AG09319 (cell line): ENCODE results near the gene RALGAPB.

Source experiments
- DNase-seq: peaks from one replicate; pipeline ENCODE4 v3.0.0-alpha.2; 2010; ENCODE audit warnings: low read depth; ENCODE audit errors: extremely low read depth
- TF ChIP-seq, protein P1 (sequence below): IDR thresholded peaks from 2 replicates; pipeline ENCODE4 v1.5.1; 2011; ENCODE audit warnings: low read depth, mild to moderate bottlenecking, inconsistent platforms, low read length, moderate library complexity

Gene RALGAPB

DNA sequence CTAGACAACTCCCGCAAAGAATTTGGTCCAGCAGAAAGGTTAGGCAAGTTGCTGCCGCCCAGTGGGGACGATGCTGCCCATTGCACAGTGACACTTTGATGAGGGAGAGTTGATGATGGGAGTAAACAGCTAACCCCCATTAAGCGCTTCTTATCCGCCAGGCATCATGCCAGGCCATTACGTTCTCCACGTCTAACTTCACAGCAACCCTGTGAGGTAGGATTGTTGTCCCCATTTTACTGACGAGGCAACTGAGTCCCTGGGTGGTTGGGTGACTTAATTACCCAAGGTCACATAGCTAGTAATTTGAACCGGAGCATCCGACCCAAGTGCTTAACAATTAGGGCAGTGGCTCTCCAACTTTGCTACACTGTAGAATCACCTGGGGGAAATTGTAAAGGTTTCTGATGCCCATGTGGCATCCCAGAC lies 738 bp downstream of the RALGAPB start:
- no peak for DNase-seq
- TF ChIP-seq, protein P1, sequence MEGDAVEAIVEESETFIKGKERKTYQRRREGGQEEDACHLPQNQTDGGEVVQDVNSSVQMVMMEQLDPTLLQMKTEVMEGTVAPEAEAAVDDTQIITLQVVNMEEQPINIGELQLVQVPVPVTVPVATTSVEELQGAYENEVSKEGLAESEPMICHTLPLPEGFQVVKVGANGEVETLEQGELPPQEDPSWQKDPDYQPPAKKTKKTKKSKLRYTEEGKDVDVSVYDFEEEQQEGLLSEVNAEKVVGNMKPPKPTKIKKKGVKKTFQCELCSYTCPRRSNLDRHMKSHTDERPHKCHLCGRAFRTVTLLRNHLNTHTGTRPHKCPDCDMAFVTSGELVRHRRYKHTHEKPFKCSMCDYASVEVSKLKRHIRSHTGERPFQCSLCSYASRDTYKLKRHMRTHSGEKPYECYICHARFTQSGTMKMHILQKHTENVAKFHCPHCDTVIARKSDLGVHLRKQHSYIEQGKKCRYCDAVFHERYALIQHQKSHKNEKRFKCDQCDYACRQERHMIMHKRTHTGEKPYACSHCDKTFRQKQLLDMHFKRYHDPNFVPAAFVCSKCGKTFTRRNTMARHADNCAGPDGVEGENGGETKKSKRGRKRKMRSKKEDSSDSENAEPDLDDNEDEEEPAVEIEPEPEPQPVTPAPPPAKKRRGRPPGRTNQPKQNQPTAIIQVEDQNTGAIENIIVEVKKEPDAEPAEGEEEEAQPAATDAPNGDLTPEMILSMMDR = peak; percentile 13

DNA sequence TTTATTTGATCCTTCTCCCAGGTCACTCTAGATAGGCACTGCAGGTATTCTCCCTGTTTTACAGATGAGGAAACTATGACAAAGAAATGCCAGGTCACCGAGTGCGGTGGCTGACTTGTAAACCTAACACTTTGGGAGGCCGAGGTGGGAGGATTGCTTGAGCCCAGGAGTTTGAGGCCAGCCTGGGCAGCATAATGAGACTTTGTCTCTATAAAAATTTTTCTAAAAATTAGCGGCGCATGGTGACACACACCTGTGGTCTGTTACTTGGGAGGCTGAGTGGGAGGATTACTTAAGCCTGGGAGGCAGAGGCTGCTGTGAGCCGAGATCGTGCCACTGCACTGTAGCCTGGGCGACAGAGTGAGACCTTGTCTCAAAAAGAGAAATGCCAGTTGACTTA lies 5.1 kb downstream of the RALGAPB start:
- DNase-seq = no peak
- TF ChIP-seq, protein P1 = no peak

DNA sequence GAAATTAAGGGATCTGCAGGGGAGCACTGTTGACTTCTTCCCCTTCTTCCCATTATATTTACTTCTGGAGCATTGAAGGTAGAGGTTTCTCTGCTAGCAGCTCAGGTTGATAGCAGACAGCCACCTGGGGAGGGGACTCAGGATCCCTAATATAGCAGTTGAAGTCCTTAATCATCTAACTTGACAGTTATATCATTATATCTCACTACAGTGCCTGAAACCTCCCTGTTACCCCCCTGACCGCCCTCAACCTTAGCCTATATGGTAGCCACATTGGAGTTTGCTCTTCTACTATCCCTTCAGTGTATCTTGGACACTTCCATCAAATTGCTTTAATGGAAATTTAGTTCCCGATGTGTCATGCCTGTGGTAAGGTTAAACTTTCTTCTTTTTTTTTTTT lies 7.0 kb downstream of the RALGAPB start:
- TF ChIP-seq, protein P1 = no peak
- no peak for DNase-seq

DNA sequence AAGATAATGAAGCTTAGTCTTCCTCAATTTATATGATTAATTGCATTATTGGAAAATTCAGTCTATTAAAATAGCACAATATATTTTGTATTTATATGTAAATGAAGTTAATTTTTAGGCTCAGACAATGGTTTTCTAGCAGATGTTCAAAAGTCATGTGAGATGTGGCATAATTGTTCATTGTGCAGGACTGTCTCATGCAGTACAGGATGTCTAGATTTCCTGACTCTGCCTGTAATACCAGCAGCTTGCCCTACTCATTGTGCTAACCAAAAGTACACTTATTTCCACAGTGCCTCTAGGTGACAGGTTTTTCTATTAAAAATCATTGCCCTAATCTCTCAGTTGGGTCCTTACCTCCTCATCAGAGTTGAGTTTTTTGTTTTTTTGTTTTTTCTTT lies 12.4 kb downstream of the RALGAPB start:
- TF ChIP-seq, protein P1 = no peak
- DNase-seq = no peak

DNA sequence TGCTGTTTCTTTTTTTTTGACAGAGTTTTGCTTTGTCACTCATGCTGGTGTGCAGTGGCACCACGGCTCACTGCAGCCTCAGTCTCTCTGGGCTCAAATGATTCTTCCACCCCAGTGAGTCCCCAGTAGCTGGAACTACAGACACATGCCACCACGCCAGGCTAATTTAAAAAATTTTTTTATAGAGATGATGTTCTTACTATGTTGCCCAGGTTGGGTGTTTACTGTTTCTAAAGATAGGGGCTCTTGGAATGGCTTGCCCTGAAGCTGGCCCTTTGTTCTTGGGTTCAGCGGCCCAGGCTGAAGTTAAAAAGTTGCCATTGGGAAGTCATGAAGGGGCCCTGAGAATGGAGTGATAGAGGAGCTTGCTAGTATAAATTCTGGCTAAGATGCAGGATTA lies 16.5 kb downstream of the RALGAPB start:
- no peak for DNase-seq
- TF ChIP-seq, protein P1 = no peak

DNA sequence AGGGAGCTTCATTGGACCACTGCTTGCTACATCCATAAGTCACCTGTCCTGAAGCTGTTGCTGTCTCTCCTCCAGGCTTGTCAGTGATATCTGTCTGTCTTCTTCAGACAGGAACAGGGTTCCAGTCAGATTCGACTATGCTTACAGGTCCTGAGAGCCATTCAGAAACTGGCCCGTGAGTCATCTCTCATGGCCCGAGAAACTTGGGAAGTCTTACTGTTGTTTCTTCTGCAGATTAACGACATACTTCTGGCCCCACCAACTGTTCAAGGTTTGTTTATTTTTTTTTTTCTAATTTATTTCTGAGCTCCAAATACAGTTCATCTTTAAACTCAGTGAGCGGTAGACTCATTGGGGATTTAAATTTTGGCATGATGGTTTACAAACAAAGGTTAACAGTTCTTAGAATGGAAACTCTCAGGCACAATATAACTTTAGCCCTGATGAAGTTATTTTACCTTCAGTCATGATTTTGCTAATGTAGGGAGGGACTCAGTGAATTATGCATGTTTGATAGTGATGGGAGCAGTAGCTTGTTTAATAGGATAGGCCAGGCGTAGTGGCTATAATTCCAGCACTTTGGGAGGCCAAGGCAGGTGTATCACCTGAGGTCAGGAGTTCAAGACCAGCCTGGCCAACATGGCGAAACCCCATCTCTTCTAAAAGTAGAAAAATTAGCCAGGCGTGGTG lies 24.7 kb downstream of the RALGAPB start:
- DNase-seq = no peak
- TF ChIP-seq, protein P1 = no peak

DNA sequence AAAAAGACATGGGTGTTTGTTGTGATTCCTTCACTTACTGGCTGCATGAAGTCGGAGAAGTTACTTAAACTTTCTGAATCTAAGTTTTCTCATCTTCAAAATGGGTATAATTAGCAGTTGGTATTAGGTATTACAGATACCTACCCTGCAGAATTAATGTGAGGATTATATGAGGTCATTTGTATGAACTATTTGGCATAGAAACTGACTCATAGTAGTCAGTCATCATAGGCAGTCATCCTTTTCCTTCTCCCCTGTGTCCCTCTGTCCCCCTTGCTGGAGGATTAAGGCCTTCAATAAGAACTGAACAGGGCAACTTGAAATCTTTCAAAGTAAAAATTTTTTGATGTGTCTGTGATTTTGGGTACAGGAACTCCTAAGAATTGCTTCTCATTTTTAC lies 26.3 kb downstream of the RALGAPB start:
- TF ChIP-seq, protein P1 = no peak
- no peak for DNase-seq
